Gastroesophageal sphincter (tissue), 3 donors: ENCODE data around the gene P2RX7.
A peak's percentile ranks its signal among the peaks of the same experiment; 100 is the strongest.

Source experiments
- CTCF ChIP-seq, 4 experiments: fragments of 200-600 bp in 2 of 4; fragments of 450-650 bp in 2 of 4; sonication (generic) in 1 of 4; IDR thresholded peaks; one replicate each; pipeline ENCODE4 v1.5.1; 2017 to 2019; ENCODE audit warnings: antibody characterized with exemption in 4 of 4, mild to moderate bottlenecking in 2 of 4, moderate library complexity in 2 of 4
- EP300 ChIP-seq: sonication (generic); formaldehyde crosslinking; IDR thresholded peaks from one replicate; pipeline ENCODE4 v1.6.1; 2017; ENCODE audit warnings: antibody characterized with exemption, mild to moderate bottlenecking
- POLR2A ChIP-seq, 2 donors: fragments of 450-650 bp; IDR thresholded peaks; one replicate each; pipeline ENCODE4 v1.6.1; 2017; ENCODE audit warnings: antibody characterized with exemption in 2 of 2, mild to moderate bottlenecking in 2 of 2, moderate library complexity in 1 of 2

- TF ChIP-seq POLR2A (IDR thresholded peaks at IDR 0.05) (peak; percentile 91 to 92), CTCF (IDR thresholded peaks at IDR 0.05) (peak in 2 of 4 experiments; percentile 2 to 55), EP300 (no peak)
These were observed 77.2 kb downstream of the P2RX7 start, which contains the start of gene P2RX4 for GRCh38 chr12:121209624-121210572.
